Measurements from ENCODE around the gene SNTG2.
"Not testable (repeated sequence)": the region's sequence is repeated elsewhere in the genome, so short reads cannot be mapped to it uniquely, and the experiment has no call there.

The SNTG2 gene

GRCh38 chr2:1193801-1194200, 243.2 kb downstream of the SNTG2 start:
- H3K4me3 ChIP-seq (ENCODE audit: low read length), result no peak overlapping the region
- DNase-seq (ENCODE audit: low read depth, low spot score), result no peak

- no peak for DNase-seq (ENCODE audit: low read depth, low spot score)
- no peak overlapping the region for H3K4me3 ChIP-seq (ENCODE audit: low read length)
Observed at GRCh38 chr2:1203772-1204171, 253.1 kb downstream of the SNTG2 start.

GRCh38 chr2:1205853-1206252, 255.2 kb downstream of the SNTG2 start:
- DNase-seq (ENCODE audit: low read depth, low spot score), result no peak

GRCh38 chr2:1207962-1208510, 257.4 kb downstream of the SNTG2 start:
- no peak for DNase-seq (ENCODE audit: low read depth, low spot score)
- H3K4me3 ChIP-seq (ENCODE audit: low read length), result no peak overlapping the region

More at GRCh38 chr2:1205853-1206252, 255.2 kb downstream of the SNTG2 start:
- no peak overlapping the region for H3K4me3 ChIP-seq (ENCODE audit: low read length)

- no peak overlapping the region for H3K4me3 ChIP-seq (ENCODE audit: low read length)
- no peak for DNase-seq (ENCODE audit: low read depth, low spot score)
Observed at GRCh38 chr2:1208522-1208921, 257.9 kb downstream of the SNTG2 start.

GRCh38 chr2:1209246-1209645, 258.6 kb downstream of the SNTG2 start:
- H3K4me3 ChIP-seq (ENCODE audit: low read length), result no peak overlapping the region
- no peak for DNase-seq (ENCODE audit: low read depth, low spot score)

- H3K4me3 ChIP-seq (ENCODE audit: low read length), result no peak overlapping the region
- no peak for DNase-seq (ENCODE audit: low read depth, low spot score)
Observed at GRCh38 chr2:1209761-1210160, 259.1 kb downstream of the SNTG2 start.

GRCh38 chr2:1210352-1210751, 259.7 kb downstream of the SNTG2 start:
- DNase-seq (ENCODE audit: low read depth, low spot score), result no peak
- no peak overlapping the region for H3K4me3 ChIP-seq (ENCODE audit: low read length)

- no peak for DNase-seq (ENCODE audit: low read depth, low spot score)
- H3K4me3 ChIP-seq (ENCODE audit: low read length), result no peak overlapping the region
Observed at GRCh38 chr2:1219901-1220573, 269.4 kb downstream of the SNTG2 start.

- no peak overlapping the region for H3K4me3 ChIP-seq (ENCODE audit: low read length)
- DNase-seq (ENCODE audit: low read depth, low spot score), result no peak
Observed at GRCh38 chr2:1222056-1222455, 271.4 kb downstream of the SNTG2 start.

GRCh38 chr2:1223791-1224190, 273.1 kb downstream of the SNTG2 start:
- no peak overlapping the region for H3K4me3 ChIP-seq (ENCODE audit: low read length)
- DNase-seq (ENCODE audit: low read depth, low spot score), result no peak

- no peak overlapping the region for H3K4me3 ChIP-seq (ENCODE audit: low read length)
- DNase-seq (ENCODE audit: low read depth, low spot score), result no peak
Observed at GRCh38 chr2:1224901-1225300, 274.3 kb downstream of the SNTG2 start.

- H3K4me3 ChIP-seq (ENCODE audit: low read length), result no peak overlapping the region
- DNase-seq (ENCODE audit: low read depth, low spot score), result no peak
Observed at GRCh38 chr2:1226766-1227165, 276.1 kb downstream of the SNTG2 start.

- no peak overlapping the region for H3K4me3 ChIP-seq (ENCODE audit: low read length)
- no peak for DNase-seq (ENCODE audit: low read depth, low spot score)
Observed at GRCh38 chr2:1227274-1227900, 276.7 kb downstream of the SNTG2 start.

- H3K4me3 ChIP-seq (ENCODE audit: low read length); DNase-seq (ENCODE audit: low read depth, low spot score): not testable (repeated sequence)
Observed at GRCh38 chr2:1229596-1229995, 278.9 kb downstream of the SNTG2 start.

GRCh38 chr2:1230155-1230893, 279.7 kb downstream of the SNTG2 start:
- DNase-seq (ENCODE audit: low read depth, low spot score), result no peak
- H3K4me3 ChIP-seq (ENCODE audit: low read length), result no peak overlapping the region

- H3K4me3 ChIP-seq (ENCODE audit: low read length), result no peak overlapping the region
- DNase-seq (ENCODE audit: low read depth, low spot score), result no peak
Observed at GRCh38 chr2:1231466-1232063, 280.9 kb downstream of the SNTG2 start.

GRCh38 chr2:1233281-1233680, 282.6 kb downstream of the SNTG2 start:
- no peak for DNase-seq (ENCODE audit: low read depth, low spot score)
- H3K4me3 ChIP-seq (ENCODE audit: low read length), result no peak overlapping the region

GRCh38 chr2:1234731-1235308, 284.2 kb downstream of the SNTG2 start:
- no peak overlapping the region for H3K4me3 ChIP-seq (ENCODE audit: low read length)
- DNase-seq (ENCODE audit: low read depth, low spot score), result no peak
